ENCODE measurements around the gene ENKD1.
A peak's percentile ranks its signal among the peaks of the same experiment; 100 is the strongest.

The ENKD1 gene

DNA sequence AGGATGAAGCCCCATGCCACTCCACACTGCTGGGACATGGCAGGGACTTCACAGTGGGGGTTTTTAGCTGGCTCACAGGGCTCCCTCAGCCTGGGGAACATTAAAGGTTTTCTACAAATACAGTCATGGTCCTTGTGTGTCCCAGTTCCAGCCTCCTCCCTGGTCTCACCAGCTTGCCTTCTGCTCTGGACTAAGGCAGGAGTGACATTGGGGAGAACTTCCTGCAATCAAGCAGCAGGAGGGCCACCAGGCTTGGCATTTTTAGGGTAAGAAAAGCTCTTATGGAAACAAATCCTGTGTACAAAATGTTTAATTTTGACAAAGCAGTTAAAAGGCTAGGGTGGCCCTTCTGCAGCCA lies 3.9 kb downstream of the ENKD1 start:
- DNase-seq: no peak

DNA sequence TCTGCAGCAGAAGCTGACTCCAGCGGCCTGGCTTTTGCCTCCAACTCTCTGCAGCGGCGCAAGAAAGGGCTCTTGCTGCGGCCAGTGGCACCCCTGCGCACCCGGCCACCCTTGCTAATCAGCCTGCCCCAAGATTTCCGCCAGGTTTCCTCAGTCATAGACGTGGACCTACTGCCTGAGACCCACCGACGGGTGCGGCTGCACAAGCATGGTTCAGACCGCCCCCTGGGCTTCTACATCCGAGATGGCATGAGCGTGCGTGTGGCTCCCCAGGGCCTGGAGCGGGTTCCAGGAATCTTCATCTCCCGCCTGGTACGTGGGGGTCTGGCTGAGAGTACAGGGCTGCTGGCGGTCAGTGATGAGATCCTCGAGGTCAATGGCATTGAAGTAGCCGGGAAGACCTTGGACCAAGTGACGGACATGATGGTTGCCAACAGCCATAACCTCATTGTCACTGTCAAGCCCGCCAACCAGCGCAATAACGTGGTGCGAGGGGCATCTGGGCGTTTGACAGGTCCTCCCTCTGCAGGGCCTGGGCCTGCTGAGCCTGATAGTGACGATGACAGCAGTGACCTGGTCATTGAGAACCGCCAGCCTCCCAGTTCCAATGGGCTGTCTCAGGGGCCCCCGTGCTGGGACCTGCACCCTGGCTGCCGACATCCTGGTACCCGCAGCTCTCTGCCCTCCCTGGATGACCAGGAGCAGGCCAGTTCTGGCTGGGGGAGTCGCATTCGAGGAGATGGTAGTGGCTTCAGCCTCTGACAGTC lies 4.5 kb downstream of the ENKD1 start:
- no peak for DNase-seq

GRCh38 chr16:67661101-67661761 lies 5.3 kb downstream of the ENKD1 start:
- DNase-seq: peak; percentile 49 to 51

DNA sequence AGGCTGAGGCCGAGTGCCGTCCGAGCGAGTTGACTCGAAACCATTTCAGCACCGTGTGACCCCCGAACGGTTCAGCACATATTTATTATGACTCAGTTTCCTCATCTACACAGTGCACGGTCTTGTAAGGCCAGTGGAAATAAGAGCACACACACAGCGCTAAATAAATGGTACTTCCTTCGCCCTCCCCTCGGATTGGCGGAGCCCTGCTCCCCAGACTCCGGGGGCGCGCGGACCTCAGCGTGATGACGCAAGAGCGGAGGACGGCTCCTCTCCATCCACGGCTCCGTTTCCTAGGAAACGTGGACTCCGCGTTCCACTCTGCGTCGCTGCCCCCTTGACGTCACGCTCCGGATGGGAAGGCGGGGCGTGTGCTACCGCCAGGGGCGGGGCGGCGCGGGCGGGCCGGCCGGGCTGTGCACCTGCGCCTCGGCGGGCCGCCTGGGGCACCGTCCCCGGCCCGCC lies 6.0 kb downstream of the ENKD1 start, which contains the start of gene PARD6A:
Gene PARD6A, plus strand, starts transcription at position 397 of the 465 bp plus-strand sequence. CDS start 79 bp downstream, outside the sequence.
- DNase-seq: peak; percentile 94 to 96

DNA sequence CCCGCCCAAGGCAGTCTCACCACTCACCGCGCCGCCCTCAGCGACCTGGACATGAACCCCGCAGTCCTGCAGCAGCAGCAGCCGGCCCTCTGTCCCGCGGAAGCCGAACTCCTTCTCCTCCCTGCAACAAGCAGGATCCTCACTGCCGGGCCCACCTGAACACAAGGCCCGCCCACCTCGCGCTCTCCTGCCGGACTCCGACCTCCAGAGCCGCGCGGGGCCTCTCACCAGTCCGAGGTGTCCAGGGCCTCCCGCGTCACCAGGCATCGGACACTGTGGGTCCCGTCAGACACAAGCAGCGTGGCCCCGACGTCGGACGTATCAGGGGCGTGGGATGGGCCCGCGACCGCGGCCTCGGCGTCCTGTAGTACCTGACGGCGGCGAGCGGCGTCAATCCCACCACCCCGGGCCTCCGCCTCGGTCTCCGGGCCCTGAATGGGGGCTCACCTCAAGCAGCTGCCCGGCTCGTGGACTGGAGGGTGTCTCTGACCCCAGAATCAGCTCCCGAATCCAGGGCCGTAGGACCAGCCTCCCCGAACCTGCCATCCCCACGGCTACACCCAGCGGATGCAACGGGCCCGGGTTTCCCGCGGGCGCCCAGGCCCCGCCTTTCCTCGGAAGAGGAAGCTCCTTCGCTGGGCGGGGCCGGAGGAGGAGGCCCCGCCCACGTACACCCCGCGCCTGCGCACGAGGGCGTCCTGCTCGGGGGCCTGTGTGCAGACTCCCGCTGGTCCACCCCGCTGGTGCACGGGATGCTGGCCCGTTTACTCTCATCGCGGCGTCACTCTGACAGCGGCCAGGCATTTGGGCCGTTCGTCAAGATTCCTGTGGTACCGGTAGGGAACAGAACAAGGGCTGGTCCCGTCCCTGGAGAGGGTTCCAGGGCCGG lies 6.6 kb downstream of the ENKD1 start, which contains the start of gene ACD:
Gene ACD, minus strand, starts transcription at position 586 of the 889 bp plus-strand sequence. Its CDS starts 40 bp downstream, at position 546.
- peak; percentile 96 to 98 for DNase-seq

DNA sequence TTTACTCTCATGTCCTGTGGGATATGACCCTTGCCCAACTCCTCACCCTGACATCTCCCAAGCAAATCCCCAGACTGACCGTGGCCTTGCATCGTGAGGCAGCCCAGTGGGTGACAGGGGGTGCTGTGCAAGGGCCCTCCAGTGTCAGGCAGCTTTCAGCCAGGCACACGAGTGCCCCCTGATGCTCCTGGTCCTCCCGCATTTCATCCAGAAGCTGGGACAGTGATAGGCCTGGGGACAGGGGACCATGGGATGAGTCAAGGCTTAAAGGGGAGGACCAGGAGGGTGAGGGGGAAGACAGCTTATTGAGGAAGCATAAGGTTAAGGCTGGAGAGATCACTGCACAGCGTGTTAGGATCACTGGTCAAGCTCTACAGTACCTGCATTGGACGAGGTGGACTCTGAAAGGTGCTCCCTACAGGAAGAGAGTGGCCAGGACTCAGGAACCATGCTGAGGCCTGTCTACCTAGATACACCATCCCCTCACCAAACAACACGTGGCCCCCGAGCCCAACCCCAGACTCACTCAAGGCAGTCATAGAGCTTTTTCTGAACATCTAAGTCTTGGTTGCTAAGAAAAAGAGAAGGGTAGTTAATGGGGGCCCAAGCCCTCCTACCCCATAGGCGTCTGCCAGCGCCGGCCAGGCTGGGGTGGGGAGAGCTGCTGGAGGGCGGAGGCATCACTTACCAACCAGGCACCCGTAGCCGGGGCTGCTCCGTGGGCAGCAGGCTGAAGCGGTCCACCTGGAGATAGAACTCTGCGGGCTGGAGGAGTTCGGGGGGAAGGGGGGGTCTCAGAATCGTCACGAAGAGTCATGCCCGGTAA lies 7.5 kb downstream of the ENKD1 start:
- no peak for DNase-seq

DNA sequence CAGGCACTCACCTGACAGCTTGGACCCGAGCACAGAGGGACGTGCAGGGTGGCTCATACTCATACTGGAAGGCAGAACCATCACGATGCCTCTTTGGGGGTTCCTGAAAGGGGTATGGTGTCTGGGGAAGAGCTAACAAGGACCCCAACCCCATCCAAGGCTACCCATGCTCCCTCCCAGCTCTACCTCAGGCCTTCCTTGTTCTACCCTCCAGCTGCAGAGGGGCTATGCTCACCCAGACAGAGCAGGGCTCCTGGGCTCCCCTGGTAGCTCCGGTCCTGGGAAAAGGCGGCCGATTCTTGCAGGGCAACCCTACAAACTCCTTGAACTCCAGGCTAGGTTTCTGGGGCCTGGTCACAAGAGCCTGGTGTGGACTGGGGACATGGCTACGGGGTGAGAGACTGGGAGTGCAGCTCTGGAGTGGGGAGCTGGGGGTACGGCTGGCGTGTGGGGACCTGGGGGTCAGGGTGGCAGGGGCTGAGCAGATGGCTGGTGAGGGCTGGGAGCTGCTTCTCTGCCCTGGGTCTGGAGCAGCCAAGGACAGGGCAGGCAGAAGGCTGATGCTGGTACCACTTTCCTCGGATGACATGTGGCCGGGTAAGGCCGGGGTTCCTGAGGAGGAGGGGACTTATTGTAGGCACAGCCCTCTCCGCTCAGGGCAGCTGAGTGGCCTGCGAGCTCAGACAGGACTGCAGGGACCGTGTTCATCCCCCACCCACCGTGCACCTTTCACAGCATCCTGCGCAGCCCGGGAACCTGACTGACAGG lies 8.6 kb downstream of the ENKD1 start:
- DNase-seq: no peak

DNA sequence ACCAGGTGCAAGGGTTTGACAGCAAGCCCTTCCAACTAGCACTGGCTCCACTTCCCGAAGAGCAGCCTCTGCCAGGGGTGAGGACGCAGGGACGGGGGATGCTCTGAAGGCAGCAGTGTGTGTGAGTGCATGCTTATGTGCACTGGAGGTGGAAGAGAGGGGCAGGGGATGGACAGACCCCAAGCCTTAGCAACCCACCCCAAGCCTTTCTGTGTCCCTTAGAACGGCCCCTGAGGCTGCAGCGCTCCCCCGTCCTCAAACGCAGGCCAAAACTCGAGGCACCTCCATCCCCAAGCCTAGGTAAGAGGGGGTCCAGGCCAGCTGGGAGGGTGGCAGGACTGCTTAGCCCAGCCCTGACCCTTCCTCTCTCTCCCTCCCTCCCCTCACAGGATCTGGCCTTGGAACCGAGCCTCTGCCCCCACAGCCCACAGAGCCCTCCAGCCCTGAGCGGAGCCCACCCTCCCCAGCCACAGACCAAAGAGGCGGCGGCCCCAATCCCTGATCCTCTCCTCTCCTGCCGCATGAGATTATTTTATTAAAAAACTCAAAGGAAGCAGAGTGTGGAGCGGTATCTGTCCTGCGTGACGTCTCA lies 9.4 kb downstream of the ENKD1 start:
- no peak for DNase-seq

GRCh38 chr16:67656344-67657016 lies 10.1 kb downstream of the ENKD1 start:
- DNase-seq: no peak

- no peak for DNase-seq
Measured at GRCh38 chr16:67655363-67655762, 11.2 kb downstream of the ENKD1 start.

DNA sequence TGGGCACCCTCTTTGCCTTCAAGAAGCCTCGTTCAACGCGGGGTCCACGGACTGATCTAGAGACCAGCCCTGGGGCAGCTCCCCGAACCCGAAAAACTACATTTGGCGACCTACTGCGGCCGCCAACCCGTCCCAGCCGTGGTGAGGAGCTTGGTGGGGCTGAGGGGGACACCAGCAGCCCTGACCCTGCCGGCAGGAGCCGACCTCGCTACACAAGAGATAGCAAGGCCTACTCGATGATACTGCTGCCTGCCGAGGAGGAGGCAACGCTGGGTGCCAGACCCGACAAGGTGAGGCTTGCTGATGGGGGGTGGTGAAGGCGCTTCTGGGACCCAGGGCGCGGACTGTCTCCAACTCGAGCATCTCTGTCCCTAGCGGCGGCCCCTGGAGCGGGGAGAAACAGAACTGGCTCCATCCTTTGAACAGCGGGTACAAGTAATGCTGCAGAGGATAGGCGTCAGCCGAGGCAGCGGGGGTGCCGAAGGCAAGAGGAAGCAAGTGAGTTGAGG lies 12.1 kb downstream of the ENKD1 start:
- DNase-seq: no peak

- DNase-seq: no peak
Measured at GRCh38 chr16:67653789-67654402, 12.7 kb downstream of the ENKD1 start.

GRCh38 chr16:67653128-67653788 lies 13.3 kb downstream of the ENKD1 start:
- no peak for DNase-seq

GRCh38 chr16:67652578-67653127 lies 13.9 kb downstream of the ENKD1 start:
- DNase-seq: no peak

DNA sequence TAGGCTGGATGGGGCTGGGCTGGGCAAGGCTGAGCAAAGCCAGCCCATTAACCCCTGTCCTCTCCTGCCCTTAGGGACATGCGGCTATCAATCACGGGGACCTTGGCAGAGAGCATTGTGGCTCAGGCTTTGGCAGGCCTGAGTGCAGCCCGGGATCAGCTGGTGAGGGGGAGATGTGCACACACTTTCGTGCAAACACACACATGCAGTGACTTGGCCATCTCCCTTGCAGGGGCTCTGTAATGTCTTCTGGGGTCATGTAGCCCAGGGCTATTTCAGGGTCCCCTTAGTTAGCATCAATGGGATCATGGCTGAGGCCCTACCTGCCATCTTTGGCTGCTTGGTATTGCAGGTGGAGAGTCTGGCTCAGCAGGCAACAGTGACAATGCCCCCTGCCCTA lies 14.7 kb downstream of the ENKD1 start:
- DNase-seq: no peak

DNA sequence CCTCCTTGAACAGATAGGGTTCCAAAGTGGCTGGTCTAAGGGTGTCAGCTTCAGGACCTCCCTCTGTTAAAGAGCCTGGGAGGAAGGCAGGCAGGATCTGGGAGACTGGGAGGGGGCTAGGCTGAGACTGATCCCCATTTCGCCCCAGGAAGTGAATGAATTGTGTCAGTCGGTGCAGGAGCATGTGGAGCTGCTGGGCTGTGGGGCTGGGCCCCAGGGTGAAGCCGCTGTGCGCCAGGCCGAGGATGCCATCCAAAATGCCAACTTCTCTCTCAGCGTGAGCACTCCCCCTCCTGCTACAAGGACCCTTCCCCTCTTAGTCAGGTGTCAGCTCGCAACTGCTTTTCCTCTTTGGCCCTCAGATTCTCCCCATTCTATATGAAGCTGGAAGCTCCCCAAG lies 15.5 kb downstream of the ENKD1 start:
- no peak for DNase-seq

GRCh38 chr16:67650023-67650422 lies 16.5 kb downstream of the ENKD1 start:
- no peak for DNase-seq

DNA sequence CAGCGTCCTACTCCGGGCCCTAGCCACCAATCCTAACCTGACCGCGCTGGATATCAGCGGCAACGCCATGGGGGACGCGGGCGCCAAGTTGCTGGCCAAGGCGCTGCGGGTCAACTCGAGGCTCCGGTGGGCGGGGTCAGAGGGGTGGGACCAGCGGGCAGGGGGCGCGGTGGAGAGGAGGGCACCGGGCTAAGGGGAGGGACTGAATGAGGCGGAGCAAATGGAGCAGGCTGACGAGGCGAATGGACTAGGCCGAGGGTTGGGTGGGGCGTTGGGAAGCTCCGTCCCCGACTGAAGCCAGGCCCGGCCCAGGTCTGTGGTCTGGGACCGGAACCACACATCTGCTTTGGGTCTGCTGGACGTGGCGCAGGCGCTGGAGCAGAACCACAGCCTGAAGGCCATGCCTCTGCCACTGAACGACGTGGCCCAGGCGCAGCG lies 17.0 kb downstream of the ENKD1 start:
- DNase-seq: no peak

Measured in activated T-cell treated with anti-CD3 and anti-CD28 coated beads, Interleukin-2, amount 50 U/mL, for 48 hours (primary cell).